ENCODE results near the gene PTCD1. TPM values are rescaled to one million over a fixed set of nuclear protein-coding genes. Genes with fewer than 3 reads are reported as not detected.

Gene PTCD1
- total RNA-seq, 1 donor from 2014 or later: 10.5 TPM

DNA sequence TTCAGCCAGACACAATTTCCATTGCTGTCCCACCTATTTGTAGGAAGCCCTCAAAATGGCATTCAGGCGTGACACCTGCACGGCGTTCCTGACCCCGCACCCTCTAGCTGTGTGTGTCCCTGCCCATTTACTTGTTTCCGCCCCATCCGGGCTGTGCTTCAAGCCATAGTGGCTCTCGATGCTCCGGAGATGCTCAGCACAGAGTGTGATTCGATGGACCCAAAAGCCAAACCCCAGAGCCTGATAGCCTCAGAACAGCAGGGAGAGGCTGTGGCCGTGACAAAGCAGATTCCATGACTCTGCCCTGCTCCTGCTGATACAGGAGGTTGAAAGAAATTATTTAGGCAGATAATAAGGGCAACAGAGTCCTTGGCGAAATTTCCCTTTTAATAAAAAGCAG lies 16.4 kb downstream of the PTCD1 start:
- Histone ChIP-seq H3K36me3 (no peaks in the 10 kb centered on the region), H3K9me3 (ENCODE audit: low read depth) (no peaks in the 10 kb centered on the region), H3F3A (ENCODE audit: low read depth) (peaks cover 4% of the 10 kb centered on the region), H2AFZ (replicated peaks) (no peak overlapping the region), H3K27me3 (no peaks in the 10 kb centered on the region), H3K4me2 (no peak overlapping the region), H3K9ac (no peak overlapping the region), H3K4me3 (no peak overlapping the region), H3K4me1 (no peaks in the 10 kb centered on the region), H3K79me2 (ENCODE audit: low read depth) (no peaks in the 10 kb centered on the region), H3K27ac (no peak overlapping the region), H4K20me1 (ENCODE audit: low read depth) (peaks cover 16% of the 10 kb centered on the region)
- no peak overlapping the region for H3K27ac Mint-ChIP-seq
- H3K4me1 Mint-ChIP-seq: no peaks in the 10 kb centered on the region
- H3K9me3 Mint-ChIP-seq: no peaks in the 10 kb centered on the region
- no peaks in the 10 kb centered on the region for H3K27me3 Mint-ChIP-seq (ENCODE audit: insufficient read depth, low read depth)
- DNase-seq (ENCODE audit: low spot score): no peak
- H3K36me3 Mint-ChIP-seq: peaks cover 14% of the 10 kb centered on the region
- TF ChIP-seq EZH2phosphoT487 (IDR thresholded peaks at IDR 0.05) (no peak), EZH2 (IDR thresholded peaks at IDR 0.05) (no peak)
- TF ChIP-seq, protein P1, sequence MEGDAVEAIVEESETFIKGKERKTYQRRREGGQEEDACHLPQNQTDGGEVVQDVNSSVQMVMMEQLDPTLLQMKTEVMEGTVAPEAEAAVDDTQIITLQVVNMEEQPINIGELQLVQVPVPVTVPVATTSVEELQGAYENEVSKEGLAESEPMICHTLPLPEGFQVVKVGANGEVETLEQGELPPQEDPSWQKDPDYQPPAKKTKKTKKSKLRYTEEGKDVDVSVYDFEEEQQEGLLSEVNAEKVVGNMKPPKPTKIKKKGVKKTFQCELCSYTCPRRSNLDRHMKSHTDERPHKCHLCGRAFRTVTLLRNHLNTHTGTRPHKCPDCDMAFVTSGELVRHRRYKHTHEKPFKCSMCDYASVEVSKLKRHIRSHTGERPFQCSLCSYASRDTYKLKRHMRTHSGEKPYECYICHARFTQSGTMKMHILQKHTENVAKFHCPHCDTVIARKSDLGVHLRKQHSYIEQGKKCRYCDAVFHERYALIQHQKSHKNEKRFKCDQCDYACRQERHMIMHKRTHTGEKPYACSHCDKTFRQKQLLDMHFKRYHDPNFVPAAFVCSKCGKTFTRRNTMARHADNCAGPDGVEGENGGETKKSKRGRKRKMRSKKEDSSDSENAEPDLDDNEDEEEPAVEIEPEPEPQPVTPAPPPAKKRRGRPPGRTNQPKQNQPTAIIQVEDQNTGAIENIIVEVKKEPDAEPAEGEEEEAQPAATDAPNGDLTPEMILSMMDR (IDR thresholded peaks at IDR 0.05): no peak
- H3K4me3 Mint-ChIP-seq: no peak overlapping the region

DNA sequence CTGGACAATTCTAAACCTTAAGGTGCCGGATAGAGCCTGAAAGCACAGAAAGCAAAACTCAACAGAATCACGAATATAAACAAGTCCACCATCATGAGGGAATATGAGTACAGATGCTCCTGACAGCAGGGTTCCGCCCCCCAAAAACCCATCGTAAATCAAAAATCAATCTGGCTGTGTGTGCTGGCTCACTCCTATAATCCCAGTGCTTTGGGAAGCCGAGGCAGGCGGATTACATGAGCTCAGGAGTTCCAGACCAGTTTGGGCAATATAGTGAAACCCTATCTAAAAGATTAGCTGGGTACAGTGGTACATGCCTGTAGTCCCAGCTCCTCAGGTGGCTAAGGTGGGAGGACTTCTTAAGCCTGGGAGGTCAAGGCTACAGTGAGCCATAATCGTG lies 17.6 kb downstream of the PTCD1 start:
- Mint-ChIP-seq H3K9me3 (no peaks in the 10 kb centered on the region), H3K36me3 (peaks cover 18% of the 10 kb centered on the region), H3K4me3 (no peak overlapping the region), H3K27ac (no peak overlapping the region), H3K4me1 (no peaks in the 10 kb centered on the region), H3K27me3 (ENCODE audit: insufficient read depth, low read depth) (no peaks in the 10 kb centered on the region)
- Histone ChIP-seq H3K27me3 (no peaks in the 10 kb centered on the region), H3F3A (ENCODE audit: low read depth) (peaks cover 6% of the 10 kb centered on the region), H3K79me2 (ENCODE audit: low read depth) (no peaks in the 10 kb centered on the region), H3K9me3 (ENCODE audit: low read depth) (no peaks in the 10 kb centered on the region), H3K4me2 (no peak overlapping the region), H2AFZ (replicated peaks) (no peak overlapping the region), H3K36me3 (no peaks in the 10 kb centered on the region), H3K4me3 (no peak overlapping the region), H4K20me1 (ENCODE audit: low read depth) (peaks cover 16% of the 10 kb centered on the region), H3K4me1 (no peaks in the 10 kb centered on the region), H3K27ac (no peak overlapping the region), H3K9ac (no peak overlapping the region)
- DNase-seq (ENCODE audit: low spot score): no peak
- TF ChIP-seq EZH2phosphoT487 (IDR thresholded peaks at IDR 0.05): no peak
- TF ChIP-seq, protein P1 (IDR thresholded peaks at IDR 0.05): no peak
- no peak for TF ChIP-seq EZH2 (IDR thresholded peaks at IDR 0.05)

DNA sequence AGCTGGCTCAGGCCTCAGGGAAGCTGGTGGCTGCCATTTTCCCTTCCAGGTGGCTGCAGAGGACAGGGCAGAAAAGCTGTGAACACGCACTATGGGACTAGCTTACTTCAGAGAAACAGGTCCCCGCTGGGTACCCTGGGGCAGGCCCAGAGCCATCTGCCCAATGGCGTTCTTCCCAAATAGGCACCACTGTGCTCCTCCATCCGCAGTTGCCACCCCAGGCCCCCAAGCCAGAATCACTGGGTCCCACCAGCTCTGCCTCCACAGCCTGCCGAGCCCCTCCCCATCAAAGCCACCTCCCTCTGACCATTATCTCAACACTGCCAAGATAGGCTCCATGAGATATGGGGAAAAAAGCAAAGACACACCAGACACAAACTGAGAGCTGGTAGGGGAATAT lies 18.4 kb downstream of the PTCD1 start:
- Histone ChIP-seq H3K4me1 (no peaks in the 10 kb centered on the region), H3K4me2 (no peak overlapping the region), H4K20me1 (ENCODE audit: low read depth) (peaks cover 16% of the 10 kb centered on the region), H3K27me3 (no peaks in the 10 kb centered on the region), H3K4me3 (no peak overlapping the region), H3K36me3 (peaks cover 2% of the 10 kb centered on the region), H3K79me2 (ENCODE audit: low read depth) (no peaks in the 10 kb centered on the region), H2AFZ (replicated peaks) (no peak overlapping the region), H3K27ac (no peak overlapping the region), H3K9me3 (ENCODE audit: low read depth) (no peaks in the 10 kb centered on the region), H3F3A (ENCODE audit: low read depth) (peaks cover 9% of the 10 kb centered on the region), H3K9ac (no peak overlapping the region)
- no peak overlapping the region for H3K4me3 Mint-ChIP-seq
- H3K27ac Mint-ChIP-seq: no peak overlapping the region
- H3K27me3 Mint-ChIP-seq (ENCODE audit: insufficient read depth, low read depth): no peaks in the 10 kb centered on the region
- H3K36me3 Mint-ChIP-seq: peaks cover 20% of the 10 kb centered on the region
- no peak for DNase-seq (ENCODE audit: low spot score)
- TF ChIP-seq, protein P1 (IDR thresholded peaks at IDR 0.05): no peak
- no peaks in the 10 kb centered on the region for H3K9me3 Mint-ChIP-seq
- no peaks in the 10 kb centered on the region for H3K4me1 Mint-ChIP-seq
